Upper lobe of left lung (tissue), 4 donors: ENCODE data around the gene BACE1.

ENCODE experiments used
- CTCF ChIP-seq, 6 experiments: fragments of 450-650 bp in 4 of 6; fragments of 200-600 bp in 2 of 6; sonication (generic) in 2 of 6; IDR thresholded peaks; one replicate each; pipeline ENCODE4 v1.5.1; 2016 to 2019; ENCODE audit warnings: antibody characterized with exemption in 6 of 6
- POLR2A ChIP-seq, 4 donors: fragments of 450-650 bp; IDR thresholded peaks; one replicate each; pipeline ENCODE4 v1.5.1; 2016 to 2017; ENCODE audit warnings: antibody characterized with exemption in 4 of 4, mild to moderate bottlenecking in 2 of 4

DNA sequence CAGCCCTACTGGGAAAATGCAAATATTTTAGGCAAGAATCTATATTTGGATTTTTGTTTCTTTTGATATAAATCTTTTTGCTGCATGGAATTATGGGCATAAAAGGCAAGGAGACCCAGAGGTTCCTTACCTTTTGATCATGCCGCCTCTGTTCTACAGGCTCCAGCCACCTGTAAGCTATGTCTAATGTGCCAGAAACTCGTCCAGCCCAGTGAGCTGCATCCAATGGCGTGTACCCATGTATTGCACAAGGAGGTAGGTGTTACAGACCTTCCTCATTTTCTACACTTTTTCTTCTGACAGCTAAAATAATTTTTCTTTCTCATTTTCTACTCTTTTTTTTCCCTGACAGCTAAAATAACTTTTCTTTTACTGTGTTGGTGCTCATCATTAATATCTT is 33.1 kb downstream of the BACE1 start:
- no peak for TF ChIP-seq POLR2A (IDR thresholded peaks at IDR 0.05)
- no peak for TF ChIP-seq CTCF (IDR thresholded peaks at IDR 0.05)
